HepG2 (cell line): ENCODE data around the gene ANLN. TPM values are rescaled to one million over a fixed set of nuclear protein-coding genes. Genes with fewer than 3 reads are reported as not detected.

Experiments used
- ATAC-seq: fragments of 200-7000 bp; cut with Tn5 transposase; 3 replicates; pipeline ENCODE4 v1.9.1; 2020; ENCODE audit warnings: mild to moderate bottlenecking, moderate library complexity
- BruUV-seq: library from RNA; stranded (reverse); fragments of 400-500 nt; replicated peaks from 2 replicates; lab custom pipeline; 2021; lab: Mats Ljungman, UMichigan
- CTCF ChIA-PET: fragments of 300-600 bp; formaldehyde crosslinking; extraction: SDS; loops from one replicate; lab custom pipeline; 2021; ENCODE audit warnings: low total read pairs, inconsistent platforms, low intra/inter-chr PET ratio; lab: Yijun Ruan, JAX
- POLR2A ChIA-PET: fragments of 350-600 bp; sonication (Branson Sonifier 250); formaldehyde crosslinking; loops from one replicate; lab custom pipeline; 2020; ENCODE audit warnings: antibody characterized with exemption, inconsistent platforms; lab: Yijun Ruan, JAX
- DNase-seq: peaks from one replicate; pipeline ENCODE4 v3.0.0-alpha.2; 2015; ENCODE audit warnings: low spot score
- FAIRE-seq: peaks from 3 replicates; lab custom pipeline; 2011; peaks lifted over from hg19 to GRCh38; lab: Jason Lieb, UNC
- H2AFZ ChIP-seq: one replicate; pipeline ENCODE4 v1.6.1; 2011; ENCODE audit warnings: low read length, inconsistent platforms
- H3K27ac ChIP-seq: fragments of 300-600 bp; 3 replicates; pipeline ENCODE4 v1.8.0; 2011; ENCODE audit warnings: mixed run types, mild to moderate bottlenecking, mixed read lengths, low read length, inconsistent platforms; ENCODE audit not compliant: insufficient read depth; ENCODE audit errors: extremely low read length
- H3K27me3 ChIP-seq, 2 experiments: fragments of 200-600 bp in 1 of 2; 2 replicates in 1 of 2; 3 replicates in 1 of 2; pipeline versions ENCODE4 v1.6.0 to v1.8.0; 2011; ENCODE audit warnings: low read length in 2 of 2, mild to moderate bottlenecking in 2 of 2, moderate library complexity in 2 of 2, inconsistent platforms in 1 of 2; ENCODE audit not compliant: insufficient read depth in 2 of 2, control insufficient read depth in 1 of 2
- H3K36me3 ChIP-seq, 2 experiments: fragments of 200-600 bp in 1 of 2; replicated peaks in 1 of 2; 2 replicates in 1 of 2; 3 replicates in 1 of 2; pipeline versions ENCODE4 v1.5.1 to v1.8.0; 2011; ENCODE audit warnings: low read length in 2 of 2, inconsistent platforms in 1 of 2; ENCODE audit not compliant: insufficient read depth in 2 of 2, control insufficient read depth in 1 of 2
- H3K4me1 ChIP-seq: 2 replicates; pipeline ENCODE4 v1.5.1; 2012; ENCODE audit warnings: low read length, inconsistent platforms; ENCODE audit not compliant: insufficient read depth
- H3K4me2 ChIP-seq: 2 replicates; pipeline ENCODE4 v1.6.0; 2011; ENCODE audit warnings: low read depth, low read length, inconsistent platforms
- H3K4me3 ChIP-seq, 3 experiments: fragments of 200-600 bp in 1 of 3; sonication (generic), shearing (Covaris generic) in 1 of 3; replicated peaks in 1 of 3; 2 replicates each; pipeline ENCODE4 v1.5.1; 2011 to 2016; ENCODE audit warnings: low read length in 3 of 3, inconsistent platforms in 2 of 3, low read depth in 2 of 3, mild to moderate bottlenecking in 2 of 3, control low read depth in 1 of 3, mixed read lengths in 1 of 3; ENCODE audit not compliant: insufficient read depth in 1 of 3
- H3K79me2 ChIP-seq: one replicate; pipeline ENCODE4 v1.6.1; 2011; ENCODE audit warnings: low read length, inconsistent platforms; ENCODE audit not compliant: insufficient read depth
- H3K9ac ChIP-seq: 2 replicates; pipeline ENCODE4 v1.6.0; 2011; ENCODE audit warnings: mild to moderate bottlenecking, low read depth, low read length, inconsistent platforms; ENCODE audit not compliant: insufficient read depth
- H3K9me3 ChIP-seq: 2 replicates; pipeline ENCODE4 v1.5.1; 2012; ENCODE audit warnings: mild to moderate bottlenecking, low read length
- H4K20me1 ChIP-seq: 2 replicates; pipeline ENCODE4 v1.6.0; 2011; ENCODE audit warnings: inconsistent platforms, mild to moderate bottlenecking, low read length, moderate library complexity; ENCODE audit not compliant: insufficient read depth
- ATF7 ChIP-seq, 2 experiments: fragments of 450-650 bp in 1 of 2; sonication (generic) in 1 of 2; formaldehyde crosslinking in 1 of 2; IDR thresholded peaks; 2 replicates each; pipeline versions ENCODE4 v1.4.0 to v1.6.1; 2016 to 2020; ENCODE audit warnings: antibody characterized with exemption in 1 of 2, mild to moderate bottlenecking in 1 of 2, missing genetic modification reagents in 1 of 2
- BRD4 ChIP-seq: sonication (generic); formaldehyde crosslinking; IDR thresholded peaks from 2 replicates; pipeline ENCODE4 v1.4.0; 2020; ENCODE audit warnings: missing genetic modification reagents
- CBFB ChIP-seq: sonication (generic); formaldehyde crosslinking; IDR thresholded peaks from 2 replicates; pipeline ENCODE4 v1.4.0; 2020; ENCODE audit warnings: missing genetic modification reagents
- CEBPG ChIP-seq: IDR thresholded peaks from 2 replicates; pipeline ENCODE4 v1.6.1; 2016
- CREB1 ChIP-seq, 2 experiments: fragments of 450-650 bp in 1 of 2; IDR thresholded peaks; 2 replicates each; pipeline ENCODE4 v1.6.1; 2016 to 2017; ENCODE audit warnings: control low read depth in 1 of 2, mild to moderate bottlenecking in 1 of 2, missing compliant biosample characterization in 1 of 2, missing genetic modification characterization in 1 of 2
- HNRNPUL1 ChIP-seq: fragments of 200-400 bp; formaldehyde crosslinking; IDR thresholded peaks from 2 replicates; pipeline ENCODE4 v1.6.1; 2017; ENCODE audit warnings: low read depth, mild to moderate bottlenecking, low read length, moderate library complexity
- JUN ChIP-seq: sonication (generic); formaldehyde crosslinking; IDR thresholded peaks from 2 replicates; pipeline ENCODE4 v1.4.0; 2020; ENCODE audit warnings: mild to moderate bottlenecking, missing genetic modification reagents
- ZFAT ChIP-seq: sonication (generic); formaldehyde crosslinking; conservative IDR thresholded peaks from 2 replicates; pipeline ENCODE4 v1.8.1; 2023; ENCODE audit warnings: missing genetic modification reagents, inconsistent platforms
- ZNF496 ChIP-seq: sonication (generic); formaldehyde crosslinking; IDR thresholded peaks from 2 replicates; pipeline ENCODE4 v1.8.1; 2023; ENCODE audit warnings: mild to moderate bottlenecking, moderate library complexity, missing genetic modification reagents; ENCODE audit not compliant: insufficient replicate concordance
- ZNF777 ChIP-seq: sonication (generic); formaldehyde crosslinking; IDR thresholded peaks from 2 replicates; pipeline ENCODE4 v1.4.0; 2020; ENCODE audit warnings: missing genetic modification reagents
- WGBS: methylation state at CpG from one replicate; pipeline ENCODE4 v1.1.6; 2017; ENCODE audit warnings: low lambda C conversion rate; 5-methylcytosine and 5-hydroxymethylcytosine counted together
- in situ Hi-C: cut with HindIII; loops from 2 replicates; pipeline ENCODE4 v1.10.0; 2017; ENCODE audit warnings: low pct_unique_long_range_greater_than_20kb; ENCODE audit not compliant: extremely low pct_ligation_motif_present
- intact Hi-C: fragments of 100-400 bp; cut with micrococcal nuclease; formaldehyde crosslinking; loops from one replicate; pipeline ENCODE4 v1.10.0; 2022; ENCODE audit not compliant: unreplicated experiment
- polyA plus RNA-seq, 8 experiments: library from polyadenylated mRNA; depleted of rRNA in 3 of 8; stranded (reverse) in 7 of 8; unstranded in 1 of 8; fragments of >200 nt; fragmentation: Illumina TruSeq in 4 of 8; extraction: Trizol in 4 of 8; gene quantifications; 2 replicates each; pipeline versions ENCODE4 v1.2.1 to v1.2.3, GENCODE V29; 2011 to 2016; ENCODE audit warnings: low read depth in 4 of 8, missing spikeins in 1 of 8, mixed read lengths in 1 of 8; ENCODE audit not compliant: insufficient read depth in 1 of 8
- total RNA-seq, 5 experiments: library from RNA; depleted of rRNA; stranded (reverse); fragments of >200 nt; fragmentation: Illumina TruSeq; extraction: Trizol; gene quantifications; 2 replicates each; pipeline ENCODE4 v1.2.3, GENCODE V29; 2016; ENCODE audit warnings: low read depth in 1 of 5
- TF ChIP-seq, protein P1 (sequence below): sonication (generic); formaldehyde crosslinking; IDR thresholded peaks from 2 replicates; pipeline ENCODE4 v1.5.1; 2020; ENCODE audit warnings: mild to moderate bottlenecking, missing genetic modification reagents, moderate library complexity
- TF ChIP-seq, protein P2 (sequence below): conservative IDR thresholded peaks from 2 replicates; pipeline ENCODE4 v1.6.1; 2018; ENCODE audit warnings: missing genetic modification reagents

The ANLN gene
- total and polyA plus RNA-seq, 2 of the 13 experiments (the other 11 are each of a cell fraction or from before 2014, with no cell fraction given): 20.0 to 72.0 TPM

DNA sequence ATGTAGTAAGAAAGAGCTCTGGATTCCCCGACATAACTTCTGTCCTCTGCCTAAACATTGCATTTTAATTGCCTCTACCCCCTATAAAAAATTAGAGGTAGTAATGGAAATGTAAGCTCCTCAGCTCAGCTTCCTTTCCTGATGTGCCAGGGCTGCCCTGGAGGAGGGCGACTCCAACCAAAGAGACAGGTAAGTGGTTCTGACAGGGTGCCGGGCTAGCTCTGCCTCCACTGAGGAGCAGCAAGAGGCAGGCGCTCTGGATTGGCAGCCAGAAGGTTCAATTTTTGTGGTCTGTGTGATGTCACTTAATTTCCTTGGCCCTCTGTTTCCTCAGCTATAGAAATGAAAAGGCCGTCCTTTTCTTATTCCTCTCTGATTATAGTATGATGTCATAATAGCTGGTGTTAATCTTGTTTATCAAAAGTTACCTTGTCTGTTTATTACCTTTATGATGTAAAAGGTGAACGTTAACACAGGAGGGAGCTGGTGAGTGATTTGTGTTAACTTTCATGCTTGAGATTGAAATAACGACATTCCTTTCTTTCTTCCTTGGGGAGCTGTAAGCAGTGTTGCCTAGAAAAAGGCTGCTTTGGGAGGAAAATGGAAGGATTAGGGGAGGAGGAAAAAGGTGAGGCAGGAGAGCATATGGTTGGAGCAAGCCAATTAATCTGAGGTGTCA is 51.8 kb downstream of the ANLN start:
- H3K27me3 ChIP-seq: no peaks in the 10 kb centered on the region
- ChIA-PET CTCF (interaction anchor here (1.4 to 2.8 kb wide), 2 partner anchors 758 to 760 kb away, joined by 5 to 16 read pairs; no protein-coding TSS in a partner anchor), POLR2A (no interaction called here)
- ATAC-seq: no peak
- WGBS: 94% methylated on average over 6 of the region's 7 CpGs
- TF ChIP-seq ZNF777 (no peak), ATF7 (IDR thresholded peaks at IDR 0.05) (peak; percentile 85), ATF7 (CRISPR knock-in tag; IDR thresholded peaks at IDR 0.05) (no peak), CREB1 (IDR thresholded peaks at IDR 0.05) (peak; percentile 32; the same call in 1 of the 2 replicates), CREB1 (CRISPR knock-in tag; IDR thresholded peaks at IDR 0.05) (no peak)
- TF ChIP-seq, protein P1, sequence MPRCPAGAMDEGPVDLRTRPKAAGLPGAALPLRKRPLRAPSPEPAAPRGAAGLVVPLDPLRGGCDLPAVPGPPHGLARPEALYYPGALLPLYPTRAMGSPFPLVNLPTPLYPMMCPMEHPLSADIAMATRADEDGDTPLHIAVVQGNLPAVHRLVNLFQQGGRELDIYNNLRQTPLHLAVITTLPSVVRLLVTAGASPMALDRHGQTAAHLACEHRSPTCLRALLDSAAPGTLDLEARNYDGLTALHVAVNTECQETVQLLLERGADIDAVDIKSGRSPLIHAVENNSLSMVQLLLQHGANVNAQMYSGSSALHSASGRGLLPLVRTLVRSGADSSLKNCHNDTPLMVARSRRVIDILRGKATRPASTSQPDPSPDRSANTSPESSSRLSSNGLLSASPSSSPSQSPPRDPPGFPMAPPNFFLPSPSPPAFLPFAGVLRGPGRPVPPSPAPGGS: no peak
- no peaks in the 10 kb centered on the region for H4K20me1 ChIP-seq
- in situ Hi-C loops (no loop called here), intact Hi-C loops (loop anchor here (1.0 kb wide), 1 partner anchor 760 kb away; no protein-coding TSS in a partner anchor)
- H3K79me2 ChIP-seq: no peaks in the 10 kb centered on the region
- peaks cover 12 to 70% of the 10 kb centered on the region in 2 experiments for H3K36me3 ChIP-seq
- H3K4me1 ChIP-seq: peaks cover 25% of the 10 kb centered on the region
- H3K27ac ChIP-seq: no peak overlapping the region
- H3K4me3 ChIP-seq: no peak overlapping the region
- no peak overlapping the region for H3K9ac ChIP-seq
- no peak overlapping the region for H3K4me2 ChIP-seq
- H2AFZ ChIP-seq: no peak overlapping the region
- no peak for FAIRE-seq
- BruUV-seq: no TSS peak
- H3K9me3 ChIP-seq: no peaks in the 10 kb centered on the region
- no peak for DNase-seq

DNA sequence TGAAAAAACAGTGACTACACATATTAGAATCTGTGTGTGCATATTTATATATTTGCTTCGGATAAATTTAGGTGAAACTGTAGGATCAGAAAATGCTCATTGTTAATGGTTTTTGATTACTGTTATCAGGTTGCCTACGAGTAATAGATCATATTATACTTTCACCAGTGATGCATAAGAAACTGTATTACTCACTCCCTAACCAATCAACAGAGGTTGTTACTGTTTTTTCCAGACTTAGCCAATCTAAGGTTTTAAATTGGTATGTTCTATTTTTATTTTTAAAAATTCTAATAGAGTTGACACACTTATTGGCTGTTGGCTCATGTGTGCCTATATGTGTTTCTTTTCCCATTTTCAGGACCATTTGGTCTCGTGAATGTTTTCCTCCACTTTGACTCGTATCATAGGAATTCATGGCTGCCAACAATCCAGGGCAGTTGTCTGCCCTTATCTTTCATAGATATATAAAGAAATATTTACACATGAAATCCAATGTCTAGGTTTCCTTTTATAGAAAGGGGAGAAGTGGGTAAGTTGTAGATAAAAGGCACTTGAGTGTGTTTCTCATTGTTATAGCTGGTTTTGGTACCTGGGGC is 59.2 kb downstream of the ANLN start:
- CTCF ChIA-PET: no interaction called here
- in situ Hi-C loops: no loop called here

More for the DNA sequence above, 59.2 kb downstream of the ANLN start:
- peak; percentile 30 for DNase-seq
- Histone ChIP-seq H4K20me1 (no peaks in the 10 kb centered on the region), H3K4me1 (no peaks in the 10 kb centered on the region), H2AFZ (no peak overlapping the region), H3K27me3 (no peaks in the 10 kb centered on the region)
- no peak for TF ChIP-seq BRD4 (CRISPR knock-in tag)
- no peak for TF ChIP-seq ZNF496 (CRISPR knock-in tag)
- no peak for TF ChIP-seq CBFB
- TF ChIP-seq, protein P2, sequence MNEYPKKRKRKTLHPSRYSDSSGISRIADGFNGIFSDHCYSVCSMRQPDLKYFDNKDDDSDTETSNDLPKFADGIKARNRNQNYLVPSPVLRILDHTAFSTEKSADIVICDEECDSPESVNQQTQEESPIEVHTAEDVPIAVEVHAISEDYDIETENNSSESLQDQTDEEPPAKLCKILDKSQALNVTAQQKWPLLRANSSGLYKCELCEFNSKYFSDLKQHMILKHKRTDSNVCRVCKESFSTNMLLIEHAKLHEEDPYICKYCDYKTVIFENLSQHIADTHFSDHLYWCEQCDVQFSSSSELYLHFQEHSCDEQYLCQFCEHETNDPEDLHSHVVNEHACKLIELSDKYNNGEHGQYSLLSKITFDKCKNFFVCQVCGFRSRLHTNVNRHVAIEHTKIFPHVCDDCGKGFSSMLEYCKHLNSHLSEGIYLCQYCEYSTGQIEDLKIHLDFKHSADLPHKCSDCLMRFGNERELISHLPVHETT: no peak
- no peak for TF ChIP-seq CEBPG (CRISPR knock-in tag)
- no peak for TF ChIP-seq ZFAT (CRISPR knock-in tag)
- TF ChIP-seq JUN (CRISPR knock-in tag): no peak
- TF ChIP-seq HNRNPUL1: no peak
- TF ChIP-seq, all 625 proteins: peak for 0
- H3K36me3 ChIP-seq: peaks cover 12 to 74% of the 10 kb centered on the region in 2 experiments
- H3K27ac ChIP-seq: no peak overlapping the region
- 97% methylated on average over 4 of the region's 4 CpGs for WGBS
- no TSS peak for BruUV-seq
- POLR2A ChIA-PET: no interaction called here
- FAIRE-seq (no peak), ATAC-seq (no peak)
- no peak overlapping the region for H3K9ac ChIP-seq
- no peaks in the 10 kb centered on the region for H3K79me2 ChIP-seq
- no peaks in the 10 kb centered on the region for H3K9me3 ChIP-seq
- intact Hi-C loops: no loop called here
- H3K4me2 ChIP-seq: no peak overlapping the region
- H3K4me3 ChIP-seq: no peak overlapping the region
